GOT3 (cell line): ENCODE results near the gene NUBPL.
"Not testable (repeated sequence)": the region's sequence is repeated elsewhere in the genome, so short reads cannot be mapped to it uniquely, and the experiment has no call there.

Experiments used
- DNase-seq: peaks from one replicate; lab custom pipeline; 2025; ENCODE audit warnings: mixed read lengths; lab: John Stamatoyannopoulos, UW

Gene NUBPL

DNA sequence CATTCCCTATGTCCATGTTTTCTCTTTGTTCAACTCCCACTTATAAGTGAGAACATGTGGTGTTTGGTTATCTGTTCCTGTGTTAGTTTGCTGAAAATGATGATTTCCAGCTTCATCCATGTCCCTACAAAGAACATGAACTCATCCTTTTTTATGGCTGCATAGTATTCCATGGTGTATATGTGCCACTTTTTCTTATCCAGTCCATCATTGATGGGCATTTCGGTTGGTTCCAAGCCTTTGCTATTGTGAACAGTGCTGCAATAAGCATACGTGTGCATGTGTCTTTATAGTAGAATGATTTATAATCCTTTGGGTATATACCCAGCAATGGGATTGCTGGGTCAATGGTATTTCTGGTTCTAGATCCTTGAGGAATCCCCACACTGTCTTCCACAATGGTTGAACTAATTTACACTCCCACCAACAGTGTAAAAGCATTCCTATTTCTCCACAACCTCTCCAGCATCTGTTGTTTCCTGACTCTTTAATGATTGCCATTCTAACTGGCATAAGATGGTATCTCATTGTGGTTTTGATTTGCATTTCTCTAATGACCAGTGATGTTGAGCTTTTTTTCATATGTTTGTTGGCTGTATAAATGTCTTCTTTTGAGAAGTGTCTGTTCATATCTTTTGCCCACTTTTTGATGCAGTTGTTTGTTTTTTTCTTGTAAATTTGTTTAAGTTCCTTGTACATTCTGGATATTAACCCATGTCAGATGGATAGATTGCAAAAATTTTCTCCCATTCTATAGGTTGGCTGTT, 252.7 kb downstream of the NUBPL start:
- DNase-seq: not testable (repeated sequence)

DNA sequence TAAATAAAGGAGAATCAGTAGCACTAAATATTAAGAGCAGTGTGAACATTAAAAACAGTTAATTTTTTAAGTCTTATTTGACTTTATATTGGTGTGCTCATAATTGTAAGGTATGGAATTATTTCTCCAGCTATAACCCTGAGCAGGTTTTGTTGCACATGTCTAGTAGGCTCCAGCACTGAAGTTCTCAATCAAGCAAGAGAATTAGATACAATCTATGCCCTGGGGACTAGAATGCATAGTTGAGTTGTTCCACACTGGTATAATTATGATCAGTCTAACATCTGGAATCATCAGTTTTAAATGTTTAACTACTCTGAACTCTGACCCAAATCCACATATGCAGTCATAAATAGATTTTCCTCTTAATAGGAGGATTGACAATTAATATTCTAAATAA, 258.1 kb downstream of the NUBPL start:
- no peak for DNase-seq

DNA sequence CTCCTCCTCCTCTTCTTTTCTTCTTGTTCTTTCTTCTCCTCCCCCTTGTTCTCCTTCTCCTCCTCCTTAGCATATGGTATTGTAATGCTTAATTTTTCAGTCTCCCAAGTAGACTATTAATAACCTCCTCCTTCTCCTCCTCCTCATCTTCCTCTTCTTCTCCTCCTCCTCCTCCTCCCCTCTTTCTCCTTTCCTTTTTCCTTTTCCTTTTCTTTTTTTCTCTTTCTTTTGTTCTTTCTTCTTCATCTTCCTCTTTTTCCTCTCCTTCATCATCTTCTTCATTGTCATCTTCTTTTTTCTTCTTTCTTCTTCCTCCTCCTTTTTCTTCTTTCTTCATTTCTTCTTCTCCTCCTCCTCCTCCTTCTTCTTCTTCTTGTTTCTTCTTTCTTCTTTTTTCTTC, 264.3 kb downstream of the NUBPL start:
- DNase-seq: no peak

DNA sequence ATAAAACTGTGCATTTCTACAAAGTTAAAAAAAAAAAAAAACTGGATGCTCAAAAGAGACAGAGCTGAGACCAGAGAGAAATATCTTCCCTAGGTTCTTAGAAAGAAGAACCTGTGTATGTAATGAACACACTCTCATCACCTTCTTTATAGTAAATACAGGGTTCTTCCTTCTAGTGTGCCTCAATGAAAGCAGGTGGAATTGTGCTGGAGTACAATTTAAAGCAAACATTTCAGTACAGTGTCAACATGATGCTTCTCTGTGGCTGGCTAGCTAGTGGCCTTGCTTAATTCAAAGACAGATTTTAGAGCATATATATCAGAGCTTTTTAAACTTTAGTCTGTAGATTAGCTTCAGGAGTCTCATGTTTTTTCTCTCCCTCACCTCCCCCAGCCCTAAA, 266.1 kb downstream of the NUBPL start:
- DNase-seq: no peak

DNA sequence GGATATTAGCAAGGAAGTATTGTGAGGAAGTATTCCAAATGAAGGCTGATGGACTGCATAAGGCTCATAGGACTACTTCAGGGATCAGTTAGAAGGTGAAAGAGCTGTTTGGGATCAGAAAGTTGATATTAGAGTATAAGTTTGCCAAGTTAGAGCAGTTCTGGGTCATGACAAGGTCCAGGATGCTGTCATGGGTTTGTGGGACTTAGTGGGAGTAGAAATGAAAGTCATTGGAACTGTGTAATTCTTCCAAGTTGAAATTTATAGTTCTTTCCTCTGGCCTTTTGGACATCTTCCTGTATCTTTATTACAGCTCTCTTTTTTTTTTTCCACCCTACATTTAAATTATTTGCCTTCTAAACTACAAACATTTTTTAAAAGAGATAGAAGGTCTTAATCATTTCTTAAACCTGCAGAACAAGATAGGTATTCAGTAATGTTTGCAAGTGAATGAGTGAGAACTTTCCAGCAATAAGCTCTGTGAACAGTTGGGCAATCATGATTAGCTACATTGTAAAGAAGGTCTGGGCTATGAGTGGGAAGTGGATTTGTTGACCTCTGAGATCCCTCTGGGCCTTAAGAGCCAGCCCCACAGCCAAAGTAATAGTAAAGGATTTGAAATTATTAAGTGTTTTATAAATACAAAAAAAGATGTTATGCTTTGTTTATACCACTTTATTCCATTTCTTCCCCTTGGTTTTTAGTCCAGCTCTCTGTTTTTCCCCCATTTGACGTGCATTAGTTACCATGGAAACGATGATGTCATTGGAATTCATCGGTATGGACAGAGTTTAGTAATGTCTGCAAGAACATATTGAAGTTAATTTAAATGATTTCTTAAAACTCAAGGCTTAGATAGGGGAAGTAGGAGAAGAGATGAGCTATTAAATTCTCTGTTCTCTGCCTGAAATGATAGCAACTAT, 268.0 kb downstream of the NUBPL start:
- no peak for DNase-seq

DNA sequence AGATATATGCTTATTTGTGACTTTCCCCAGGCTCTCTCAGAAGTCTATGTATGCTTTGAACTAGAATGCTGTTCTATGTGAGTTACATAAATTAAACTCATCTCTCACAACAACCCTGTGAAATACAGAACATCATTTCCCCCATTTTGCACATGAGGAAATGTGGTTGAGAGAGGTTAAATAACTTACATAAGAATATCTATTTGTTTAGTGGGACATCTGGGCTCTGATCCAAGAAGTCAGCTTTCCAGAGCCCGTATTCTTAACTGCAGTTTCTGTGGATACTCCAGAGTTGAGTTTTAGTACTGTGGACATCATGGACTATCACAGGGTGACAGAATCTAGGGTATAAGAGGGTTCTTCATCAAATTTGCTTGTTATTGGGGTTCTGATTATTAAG, 273.4 kb downstream of the NUBPL start:
- no peak for DNase-seq

DNA sequence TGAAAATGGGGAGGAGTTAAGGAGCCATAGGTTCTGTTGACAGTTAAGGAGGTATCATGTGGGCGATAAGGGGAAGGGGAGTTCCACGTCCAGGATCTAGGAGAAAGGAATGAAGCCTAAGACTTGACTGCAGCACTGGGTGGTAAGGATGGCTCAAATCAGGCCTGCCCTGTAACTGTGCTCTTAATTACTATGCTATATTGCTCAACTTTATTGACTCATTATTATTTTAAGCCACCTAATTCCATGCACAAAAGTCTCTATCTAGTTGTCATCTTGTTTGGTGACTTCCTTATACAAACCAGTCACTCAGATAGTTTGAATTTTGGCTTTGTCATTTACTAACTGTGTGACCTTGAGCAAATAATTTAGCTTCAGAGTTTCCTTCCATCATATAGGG, 273.8 kb downstream of the NUBPL start:
- no peak for DNase-seq

DNA sequence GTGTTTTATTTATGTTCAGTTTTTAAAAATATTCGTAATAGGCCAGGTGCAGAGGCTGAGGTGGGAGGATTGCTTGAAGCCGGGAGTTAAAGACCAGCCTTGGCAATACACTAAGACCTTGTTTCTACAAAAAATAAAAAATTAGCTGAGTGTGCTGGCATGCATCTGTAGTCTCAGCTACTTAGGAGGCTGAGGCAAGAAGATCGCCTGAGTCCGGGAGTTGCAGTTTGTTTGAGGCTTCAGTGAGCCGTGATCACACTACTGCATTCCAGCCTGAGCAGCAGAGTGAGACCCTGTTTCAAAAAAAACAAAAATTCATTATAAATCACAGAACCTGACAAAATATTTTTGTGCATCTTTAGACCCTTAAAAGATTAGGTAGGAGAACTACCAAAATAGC, 275.8 kb downstream of the NUBPL start:
- DNase-seq: no peak

DNA sequence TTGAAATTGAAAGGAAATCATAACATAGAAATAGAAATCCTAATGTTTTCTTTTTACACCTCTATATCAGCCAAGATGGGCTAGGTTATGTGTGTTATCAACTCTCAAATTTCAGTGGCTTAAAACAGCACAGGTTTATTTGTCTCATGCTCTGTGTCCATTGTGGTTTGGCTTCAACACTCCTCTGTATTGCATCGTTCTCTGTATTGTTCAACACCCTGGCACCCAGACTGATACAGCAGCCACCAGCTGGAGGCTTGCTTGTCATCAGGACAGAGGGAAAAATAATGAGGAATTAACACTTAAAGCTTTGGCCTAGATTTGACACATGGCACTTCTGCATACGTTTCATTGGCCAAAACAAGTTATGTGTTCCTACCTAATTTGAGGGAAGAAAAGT, 281.7 kb downstream of the NUBPL start:
- no peak for DNase-seq

DNA sequence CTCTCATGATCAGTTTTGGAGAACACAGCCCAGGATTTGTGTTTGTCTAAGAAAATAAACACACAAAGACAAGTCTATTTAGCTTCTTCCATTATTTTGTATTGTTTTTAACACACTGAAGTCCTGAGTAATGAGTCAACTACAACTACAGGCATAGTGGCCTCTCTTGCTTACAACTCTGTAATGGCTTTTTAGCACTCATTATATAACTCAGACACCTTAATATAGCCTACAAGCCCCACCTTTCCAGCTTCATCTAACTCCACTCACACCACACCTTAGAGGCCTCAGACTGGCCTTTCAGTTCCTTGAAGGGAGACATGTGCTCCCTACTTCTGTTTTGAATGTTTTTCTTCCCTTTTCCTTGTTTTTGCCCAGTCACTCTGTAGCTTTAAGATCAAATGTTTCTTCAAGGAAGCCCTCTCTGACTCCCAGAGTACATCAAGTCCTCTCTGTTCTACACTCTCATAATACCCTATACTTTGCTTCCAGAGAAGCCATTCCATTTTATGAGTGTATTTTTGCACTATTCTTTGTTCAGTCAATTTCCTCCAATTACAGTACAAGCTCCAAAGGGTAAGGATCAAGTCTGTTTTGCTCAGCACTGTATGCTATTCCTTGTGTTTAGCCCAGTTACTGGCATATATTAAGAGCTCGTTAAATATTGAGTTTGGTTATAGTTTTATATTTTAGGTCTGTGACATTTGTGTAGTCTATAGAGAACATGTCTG, 282.3 kb downstream of the NUBPL start:
- no peak for DNase-seq

DNA sequence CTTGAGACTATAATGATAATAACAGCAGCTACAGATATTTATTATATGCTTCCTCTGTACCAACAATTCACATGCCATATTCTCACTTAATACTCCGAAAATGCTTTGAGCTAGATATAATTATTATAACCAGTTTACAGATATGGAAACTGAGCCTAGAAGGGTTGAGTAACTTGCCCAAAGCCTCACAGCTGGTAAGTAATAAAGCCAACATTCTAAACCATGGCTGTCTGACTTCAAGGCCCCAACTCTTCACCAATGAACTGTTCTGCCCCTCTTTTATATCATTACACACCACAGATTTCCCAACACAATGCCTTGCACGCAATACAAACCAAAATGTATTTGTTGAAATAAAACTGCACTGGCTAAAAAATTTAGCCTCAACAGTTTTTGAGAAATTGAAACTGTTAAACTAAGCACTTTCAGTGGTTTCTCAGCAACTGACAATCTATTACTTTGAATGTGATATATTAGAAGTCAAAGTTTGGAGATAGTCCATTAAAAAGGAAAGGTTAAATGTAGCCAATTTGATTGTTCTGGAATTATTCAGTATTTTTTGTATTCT, 293.4 kb downstream of the NUBPL start:
- no peak for DNase-seq

DNA sequence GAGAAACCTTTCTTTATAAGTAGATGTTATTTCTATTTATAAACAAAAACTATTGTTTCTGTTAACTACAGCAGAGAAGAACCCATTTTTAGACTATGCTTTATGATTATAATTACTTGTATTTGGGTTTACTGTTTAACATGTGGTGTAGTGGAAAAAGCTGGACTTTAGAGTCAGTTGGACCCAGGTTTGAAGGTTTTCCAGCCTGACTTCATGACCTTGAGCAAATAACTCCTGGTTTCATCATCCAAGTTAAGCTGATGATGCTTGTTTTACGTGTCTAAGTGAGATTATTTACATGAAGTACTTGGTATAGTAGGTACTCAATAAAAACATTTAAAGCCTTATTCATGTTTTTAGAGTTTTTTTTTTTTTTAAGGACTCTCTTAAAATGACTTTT, 294.1 kb downstream of the NUBPL start:
- no peak for DNase-seq

DNA sequence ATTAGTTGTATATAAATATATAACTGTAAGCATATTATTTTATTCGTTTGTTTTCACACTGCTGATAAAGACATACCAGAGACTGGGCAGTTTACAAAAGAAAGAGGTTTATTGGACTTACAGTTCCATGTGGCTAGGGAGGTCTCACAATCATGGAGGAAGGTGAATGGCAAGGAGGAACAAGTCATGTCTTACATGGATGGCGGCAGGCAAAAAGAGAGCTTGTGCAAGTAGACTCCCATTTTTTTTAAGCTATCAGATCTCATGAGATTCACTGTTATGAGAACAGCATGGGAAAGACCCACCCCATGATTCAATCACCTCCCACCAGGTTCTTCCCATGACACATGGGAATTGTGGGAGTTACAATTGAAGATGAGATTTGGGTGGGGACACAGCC, 294.8 kb downstream of the NUBPL start:
- DNase-seq: not testable (repeated sequence)

DNA sequence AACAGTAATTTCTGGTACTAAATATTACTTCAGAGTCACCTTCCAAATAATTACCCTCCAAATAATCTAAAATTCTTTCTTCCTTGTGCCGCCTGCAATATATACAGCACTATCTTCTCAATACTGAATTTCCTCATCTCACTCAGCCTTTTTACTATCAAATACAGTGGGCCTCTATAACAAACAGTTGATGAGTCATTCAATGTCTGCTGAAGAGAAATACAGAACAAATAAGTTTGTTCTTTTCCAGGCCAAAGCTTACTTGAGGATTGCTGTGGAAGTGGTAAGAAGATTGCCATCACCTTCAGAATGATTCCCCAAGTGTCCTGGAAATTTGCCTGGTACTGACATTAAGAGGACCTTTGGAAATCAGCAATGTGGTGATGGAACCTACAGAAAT, 297.7 kb downstream of the NUBPL start:
- no peak for DNase-seq

DNA sequence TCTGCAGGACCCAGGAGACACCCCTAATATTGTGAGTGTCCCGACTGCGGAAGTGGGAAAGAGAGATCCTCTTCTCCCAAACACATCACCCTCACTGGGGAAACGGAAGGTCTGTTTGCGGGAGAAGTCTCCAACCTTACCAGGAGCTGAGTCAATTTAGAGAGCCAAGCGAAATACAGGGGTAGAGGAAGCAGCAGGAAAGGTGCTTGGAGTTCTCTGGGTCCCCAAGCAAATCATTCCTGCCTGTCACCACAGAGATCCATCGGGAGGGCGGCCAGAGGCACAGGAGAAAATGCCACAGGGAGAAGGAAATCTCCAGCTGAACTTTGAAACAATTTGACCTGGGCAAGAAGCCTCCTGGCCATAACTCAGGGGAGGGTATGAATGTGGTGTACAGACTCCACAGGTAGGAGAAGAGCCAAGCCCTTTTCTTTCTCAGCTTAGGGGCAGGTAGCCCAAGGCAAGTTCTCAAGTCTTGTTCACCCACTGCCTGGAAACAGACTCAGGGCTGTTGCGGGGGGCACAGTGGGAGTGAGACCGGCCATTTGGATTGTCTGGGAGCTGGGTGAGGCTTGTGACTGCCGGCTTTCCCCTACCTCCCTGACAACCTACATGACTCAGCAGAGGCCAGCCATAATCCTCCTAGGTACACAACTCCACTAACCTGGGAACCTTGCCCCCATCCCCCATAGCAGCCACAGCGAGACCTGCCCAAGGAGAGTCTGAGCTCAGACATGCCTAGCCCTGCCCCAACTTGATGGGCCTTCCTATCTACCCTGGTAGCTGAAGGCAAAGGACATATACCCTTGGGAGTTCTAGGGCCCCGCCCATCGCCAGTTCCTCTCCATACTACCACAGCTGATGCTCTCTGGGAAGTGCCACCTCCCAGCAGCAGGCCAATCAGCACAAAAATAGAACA, 304.0 kb downstream of the NUBPL start:
- DNase-seq: no peak

DNA sequence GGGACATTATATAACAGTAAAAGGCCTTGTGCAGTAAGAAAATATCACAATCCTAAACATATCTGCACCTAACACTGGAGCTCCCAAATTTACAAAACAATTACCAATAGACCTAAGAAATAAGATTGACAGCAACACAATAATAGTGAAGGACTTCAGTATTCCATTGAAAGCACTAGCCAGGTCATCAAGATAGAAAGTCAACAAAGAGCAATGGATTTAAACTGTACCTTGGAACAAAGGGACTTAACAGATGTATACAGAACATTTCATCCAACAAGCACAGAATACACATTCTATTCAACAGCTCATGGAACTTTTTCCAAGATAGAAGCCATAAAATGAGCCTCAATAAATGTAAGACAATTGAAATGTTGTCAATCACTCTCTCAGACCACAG, 306.4 kb downstream of the NUBPL start:
- DNase-seq: no peak

DNA sequence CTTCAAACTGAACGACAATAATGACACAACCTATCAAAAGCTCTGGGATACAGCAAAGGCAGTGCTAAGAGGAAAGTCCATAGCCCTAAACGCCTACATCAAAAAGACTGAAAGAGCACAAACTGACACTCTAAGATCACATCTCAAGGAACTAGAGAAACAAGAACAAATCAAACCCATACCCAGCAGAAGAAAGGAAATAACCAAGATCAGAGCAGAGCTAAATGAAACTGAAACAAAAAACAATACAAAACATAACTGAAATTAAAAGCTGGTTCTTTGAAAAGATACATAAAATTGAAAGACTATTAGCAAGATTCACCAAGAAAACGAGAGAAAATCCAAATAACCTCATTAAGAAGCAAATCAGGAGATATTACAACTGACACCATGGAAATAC, 306.9 kb downstream of the NUBPL start:
- not testable (repeated sequence) for DNase-seq

DNA sequence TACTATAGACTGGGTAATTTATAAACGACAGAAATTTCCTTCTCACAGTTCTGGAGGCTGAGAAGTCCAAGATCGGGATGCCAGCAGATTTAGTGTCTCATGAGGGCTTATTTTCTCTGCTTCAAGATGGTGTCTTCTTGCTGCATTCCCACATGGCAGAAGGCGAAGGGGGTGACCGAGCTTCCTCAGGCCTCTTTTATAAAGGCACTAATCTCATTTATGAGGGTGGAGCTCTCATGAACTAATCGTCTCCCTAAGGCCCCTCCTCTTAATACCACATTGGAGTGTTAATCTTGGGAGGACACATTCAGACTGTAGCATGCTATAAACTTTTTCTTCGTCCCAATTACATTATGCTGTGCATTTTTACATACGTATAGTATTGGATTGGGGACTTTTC, 315.5 kb downstream of the NUBPL start:
- DNase-seq: no peak

DNA sequence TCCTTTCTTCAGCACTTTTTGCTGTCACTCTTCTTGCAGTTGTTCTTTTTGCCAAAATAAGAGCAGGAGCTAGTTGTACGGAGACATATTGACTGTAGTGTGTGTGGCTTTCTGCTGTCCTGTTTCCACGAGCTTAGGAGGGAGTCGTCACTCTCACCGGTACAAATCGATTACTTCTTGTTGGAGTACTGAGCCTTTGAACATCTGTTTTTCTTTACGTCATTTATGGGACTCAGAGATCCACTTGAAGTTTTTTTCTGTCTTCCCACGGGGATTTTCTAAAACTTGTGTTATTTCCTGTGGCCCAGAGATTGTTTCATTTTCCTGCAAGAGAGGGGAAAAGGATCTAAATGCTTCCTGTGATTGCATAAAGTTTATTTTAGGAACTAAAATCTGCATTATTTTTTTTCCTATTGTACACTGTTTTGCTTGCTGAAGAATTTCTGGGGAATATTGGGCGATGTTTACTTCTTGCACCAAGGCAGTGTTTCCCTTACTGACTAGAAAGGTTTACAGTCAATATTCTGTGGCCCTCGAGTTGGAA, 316.1 kb downstream of the NUBPL start:
- no peak for DNase-seq

DNA sequence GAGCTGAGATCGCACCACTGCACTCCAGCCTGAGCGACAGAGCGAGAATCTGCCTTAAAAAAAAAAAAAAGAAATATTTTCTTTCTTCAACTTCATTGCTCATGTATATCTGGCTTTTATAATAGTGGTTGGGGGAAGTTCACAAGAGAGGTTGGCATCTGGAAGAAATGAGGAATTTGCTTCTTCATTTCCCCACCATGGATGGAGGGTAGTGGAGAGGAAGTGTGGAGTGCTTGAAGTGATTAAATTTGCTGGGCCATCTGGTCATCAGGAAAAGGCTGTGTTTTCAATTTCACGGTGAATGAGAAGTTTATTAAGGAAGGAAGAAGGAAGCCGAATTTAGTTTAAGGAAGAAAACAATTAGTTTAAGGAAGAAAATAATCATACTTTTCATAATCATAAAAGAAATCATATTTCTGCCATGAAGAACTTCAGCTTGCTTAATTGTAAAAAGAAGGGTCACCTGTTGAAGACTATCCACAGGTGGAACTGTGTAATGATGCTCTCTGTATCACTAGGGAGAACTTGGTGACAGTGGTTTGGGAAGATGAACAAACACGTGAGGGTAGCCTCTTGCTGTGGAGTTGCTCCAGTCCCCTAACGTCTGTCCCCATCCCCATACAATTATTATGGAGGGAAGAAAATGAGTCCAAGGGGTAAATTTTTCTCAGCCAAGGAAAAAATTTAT, 318.6 kb downstream of the NUBPL start:
- DNase-seq: no peak
